HCT116 (cell line): ENCODE results near the gene RASL10A. TPM values are rescaled to one million over a fixed set of nuclear protein-coding genes. Genes with fewer than 3 reads are reported as not detected.

ENCODE experiments used
- ATAC-seq: fragments of 200-7000 bp; cut with Tn5 transposase; 2 replicates; pipeline ENCODE4 v1.9.1; 2020; ENCODE audit warnings: mild to moderate bottlenecking, moderate library complexity
- BruUV-seq: library from RNA; stranded (reverse); fragments of 400-500 nt; replicated peaks from 2 replicates; lab custom pipeline; 2021; lab: Mats Ljungman, UMichigan
- CTCF ChIA-PET: fragments of 300-600 bp; sonication (Branson Sonifier 250); formaldehyde crosslinking; loops from one replicate; lab custom pipeline; 2021; ENCODE audit warnings: antibody characterized with exemption; lab: Charles Lee
- POLR2A ChIA-PET: fragments of 300-600, 350-600 bp; sonication (Branson Sonifier 250); formaldehyde crosslinking; loops from one replicate; lab custom pipeline; 2021; ENCODE audit warnings: antibody characterized with exemption; lab: Charles Lee
- RAD21 ChIA-PET, 2 experiments: fragments of 300-600 bp; sonication (Branson Sonifier 250); formaldehyde crosslinking; loops; one replicate each; lab custom pipeline; 2023; ENCODE audit warnings: low total read pairs in 2 of 2; ENCODE audit not compliant: uncharacterized antibody in 2 of 2, unreplicated experiment in 2 of 2, low non-redundant PET in 1 of 2; lab: Charles Lee
- DNase-seq: peaks from one replicate; pipeline ENCODE4 v3.0.0-alpha.2; 2010; ENCODE audit warnings: low read depth, low spot score
- H2AFZ ChIP-seq: fragments of 200-600 bp; shearing (Covaris generic), sonication (generic); 2 replicates; pipeline ENCODE4 v1.6.1; 2017; ENCODE audit warnings: low read depth, mixed run types, mixed read lengths, antibody characterized with exemption, low read length; ENCODE audit not compliant: poor library complexity, severe bottlenecking
- H3K27ac ChIP-seq: 2 replicates; pipeline ENCODE4 v1.5.1; 2012; ENCODE audit warnings: low read depth, low read length
- H3K27me3 ChIP-seq: fragments of 200-600 bp; sonication (generic); 2 replicates; pipeline ENCODE4 v1.6.1; 2016; ENCODE audit warnings: mixed run types, low read length, mixed read lengths; ENCODE audit not compliant: insufficient read depth
- H3K36me3 ChIP-seq, 2 experiments: fragments of 200-500 bp in 1 of 2; fragments of 200-600 bp in 1 of 2; sonication (Bioruptor generic) in 1 of 2; sonication (generic) in 1 of 2; 2 replicates each; pipeline versions ENCODE4 v1.5.1 to v1.6.1; 2014 to 2016; ENCODE audit warnings: low read length in 2 of 2, inconsistent platforms in 1 of 2, mixed read lengths in 1 of 2, mixed run types in 1 of 2; ENCODE audit not compliant: insufficient read depth in 2 of 2, control insufficient read depth in 1 of 2
- H3K4me1 ChIP-seq, 2 experiments: fragments of 200-600 bp in 1 of 2; sonication (generic) in 1 of 2; 2 replicates each; pipeline versions ENCODE4 v1.5.1 to v1.6.1; 2012 to 2017; ENCODE audit warnings: low read length in 2 of 2, inconsistent platforms in 1 of 2, mild to moderate bottlenecking in 1 of 2, mixed read lengths in 1 of 2, mixed run types in 1 of 2, moderate library complexity in 1 of 2; ENCODE audit not compliant: insufficient read depth in 2 of 2, control insufficient read depth in 1 of 2
- H3K4me2 ChIP-seq: fragments of 200-600 bp; sonication (generic); 2 replicates; pipeline ENCODE4 v1.6.1; 2017; ENCODE audit warnings: mixed run types, low read length, mixed read lengths
- H3K4me3 ChIP-seq, 2 experiments: fragments of 200-600 bp in 1 of 2; sonication (generic) in 1 of 2; replicated peaks in 1 of 2; 2 replicates each; pipeline ENCODE4 v1.5.1; 2011 to 2016; ENCODE audit warnings: low read length in 2 of 2, control low read depth in 1 of 2, low read depth in 1 of 2, mild to moderate bottlenecking in 1 of 2, mixed read lengths in 1 of 2, mixed run types in 1 of 2
- H3K79me2 ChIP-seq: fragments of 200-600 bp; sonication (generic); 2 replicates; pipeline ENCODE4 v1.6.1; 2017; ENCODE audit warnings: mild to moderate bottlenecking, mixed run types, low read length, moderate library complexity, mixed read lengths; ENCODE audit not compliant: insufficient read depth
- H3K9ac ChIP-seq: fragments of 200-600 bp; sonication (generic); 2 replicates; pipeline ENCODE4 v1.6.1; 2016; ENCODE audit warnings: low read length, mixed read lengths
- H3K9me2 ChIP-seq: fragments of 200-600 bp; sonication (generic), shearing (Covaris generic); 2 replicates; pipeline ENCODE4 v1.6.1; 2017; ENCODE audit warnings: mixed run types, mild to moderate bottlenecking, moderate library complexity; ENCODE audit not compliant: insufficient read depth
- H3K9me3 ChIP-seq, 2 experiments: fragments of 200-500 bp in 1 of 2; fragments of 200-600 bp in 1 of 2; sonication (Bioruptor generic) in 1 of 2; sonication (generic) in 1 of 2; 2 replicates each; pipeline ENCODE4 v1.6.1; 2014 to 2017; ENCODE audit warnings: low read length in 2 of 2, mixed read lengths in 2 of 2, inconsistent platforms in 1 of 2, low read depth in 1 of 2, mild to moderate bottlenecking in 1 of 2, mixed run types in 1 of 2, moderate library complexity in 1 of 2; ENCODE audit not compliant: control insufficient read depth in 1 of 2, insufficient read depth in 1 of 2
- H4K20me1 ChIP-seq: fragments of 200-600 bp; sonication (generic), shearing (Covaris generic); 2 replicates; pipeline ENCODE4 v1.6.1; 2017; ENCODE audit warnings: mixed run types, mild to moderate bottlenecking, moderate library complexity; ENCODE audit not compliant: insufficient read depth
- CEBPB ChIP-seq: IDR thresholded peaks from 2 replicates; pipeline ENCODE4 v1.6.1; 2012; ENCODE audit warnings: low read depth
- EZH2 ChIP-seq: fragments of 200-600 bp; sonication (generic); IDR thresholded peaks from 2 replicates; pipeline ENCODE4 v1.6.1; 2017; ENCODE audit warnings: antibody characterized with exemption, mixed run types
- EZH2phosphoT487 ChIP-seq: fragments of 200-600 bp; IDR thresholded peaks from 2 replicates; pipeline ENCODE4 v1.6.1; 2018; ENCODE audit warnings: antibody characterized with exemption, borderline replicate concordance
- POLR2AphosphoS5 ChIP-seq: IDR thresholded peaks from 2 replicates; pipeline ENCODE4 v1.6.1; 2011; ENCODE audit warnings: mild to moderate bottlenecking, low read depth, low read length, moderate library complexity
- RAD21 ChIP-seq: IDR thresholded peaks from 2 replicates; pipeline ENCODE4 v1.6.1; 2012; ENCODE audit warnings: low read depth, mild to moderate bottlenecking
- TCF7L2 ChIP-seq: IDR thresholded peaks from 2 replicates; pipeline ENCODE4 v1.7.0; 2011; ENCODE audit warnings: borderline replicate concordance, inconsistent platforms; ENCODE audit not compliant: insufficient read depth, insufficient read length; ENCODE audit errors: extremely low read depth
- ZFX ChIP-seq: fragments of 450-650 bp; IDR thresholded peaks from 2 replicates; pipeline ENCODE4 v1.6.1; 2017
- ZNF274 ChIP-seq: fragments of 200-500 bp; sonication (Bioruptor generic); IDR thresholded peaks from 2 replicates; pipeline ENCODE4 v1.6.1; 2014; ENCODE audit warnings: mild to moderate bottlenecking, low read depth, low read length, inconsistent platforms
- intact Hi-C: fragments of 100-400 bp; cut with micrococcal nuclease; formaldehyde crosslinking; loops from 2 replicates; pipeline ENCODE4 v1.10.0; 2022
- total RNA-seq: library from RNA; stranded (reverse); gene quantifications from one replicate; pipeline ENCODE4 v1.2.1, GENCODE V29; 2021; ENCODE audit not compliant: unreplicated experiment
- TF ChIP-seq, protein P1 (sequence below): IDR thresholded peaks from 2 replicates; pipeline ENCODE4 v1.6.1; 2012
- TF ChIP-seq, protein P2 (sequence below): IDR thresholded peaks from 2 replicates; pipeline ENCODE4 v1.6.1; 2012; ENCODE audit warnings: low read depth

Gene RASL10A
- total RNA-seq, 1 experiment from 2014 or later: 0.96 TPM

- DNase-seq: peak; percentile 1
- CTCF ChIA-PET: no interaction called here
- H2AFZ ChIP-seq: no peak overlapping the region
- no peak for TF ChIP-seq RAD21
- TF ChIP-seq POLR2AphosphoS5: peak; percentile 39; the same call in 1 of the 2 replicates
- TF ChIP-seq, protein P1, sequence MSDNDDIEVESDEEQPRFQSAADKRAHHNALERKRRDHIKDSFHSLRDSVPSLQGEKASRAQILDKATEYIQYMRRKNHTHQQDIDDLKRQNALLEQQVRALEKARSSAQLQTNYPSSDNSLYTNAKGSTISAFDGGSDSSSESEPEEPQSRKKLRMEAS: 0 out of 2 replicates have a peak, but pooled peaks have one; percentile 9
- no peak for TF ChIP-seq EZH2
- peak; percentile 96 for TF ChIP-seq ZFX
- TF ChIP-seq, all 23 proteins: peak for 3
- peak overlapping the region; percentile 58 to 91 for H3K4me3 ChIP-seq
- BruUV-seq: no TSS peak
- peak overlapping the region; percentile 100 for H3K4me2 ChIP-seq
- peak; percentile 52 for ATAC-seq
- ChIA-PET RAD21 (no interaction called here), POLR2A (no interaction called here)
- peaks cover 15 to 31% of the 10 kb centered on the region in 2 experiments for H3K4me1 ChIP-seq
- peak overlapping the region; percentile 99 for H3K9ac ChIP-seq
- H3K9me3 ChIP-seq: no peaks in the 10 kb centered on the region
- intact Hi-C loops: no loop called here
- peaks cover 85% of the 10 kb centered on the region for H3K79me2 ChIP-seq
- no peaks in the 10 kb centered on the region for H3K27me3 ChIP-seq
- H3K36me3 ChIP-seq: peaks cover 43 to 67% of the 10 kb centered on the region in 2 experiments
- peak overlapping the region; percentile 91 for H3K27ac ChIP-seq
- H3K9me2 ChIP-seq: no peaks in the 10 kb centered on the region
- peaks cover 47% of the 10 kb centered on the region; the same call in 1 of the 2 replicates for H4K20me1 ChIP-seq
These were observed 46.8 kb downstream of the RASL10A start for GRCh38 chr22:29268511-29269229.

- ATAC-seq (peak; percentile 89), DNase-seq (peak; percentile 94)
- H3K4me1 ChIP-seq: peaks cover 15 to 31% of the 10 kb centered on the region in 2 experiments
- no peaks in the 10 kb centered on the region for H3K27me3 ChIP-seq
- ChIA-PET CTCF (no interaction called here), RAD21 (no interaction called here), POLR2A (no interaction called here)
- no TSS peak for BruUV-seq
- H3K79me2 ChIP-seq: peaks cover 78% of the 10 kb centered on the region
- no peaks in the 10 kb centered on the region for H3K9me2 ChIP-seq
- peak within 1 kb of the TSS; percentile 99 for H3K9ac ChIP-seq
- H3K4me2 ChIP-seq: peak within 1 kb of the TSS; percentile 100
- intact Hi-C loops: no loop called here
- peak within 1 kb of the TSS; percentile 58 to 91 for H3K4me3 ChIP-seq
- peak within 1 kb of the TSS; percentile 91 for H3K27ac ChIP-seq
- H3K9me3 ChIP-seq: no peaks in the 10 kb centered on the region
- H4K20me1 ChIP-seq: peaks cover 41% of the 10 kb centered on the region; the same call in 1 of the 2 replicates
- peaks cover 36 to 61% of the 10 kb centered on the region in 2 experiments for H3K36me3 ChIP-seq
- peak within 1 kb of the TSS; percentile 94 for H2AFZ ChIP-seq
- peak; percentile 59 for TF ChIP-seq TCF7L2
- TF ChIP-seq ZNF274: no peak
- TF ChIP-seq, protein P1: peak; percentile 82
- no peak for TF ChIP-seq CEBPB
- no peak for TF ChIP-seq EZH2
- TF ChIP-seq, protein P2, sequence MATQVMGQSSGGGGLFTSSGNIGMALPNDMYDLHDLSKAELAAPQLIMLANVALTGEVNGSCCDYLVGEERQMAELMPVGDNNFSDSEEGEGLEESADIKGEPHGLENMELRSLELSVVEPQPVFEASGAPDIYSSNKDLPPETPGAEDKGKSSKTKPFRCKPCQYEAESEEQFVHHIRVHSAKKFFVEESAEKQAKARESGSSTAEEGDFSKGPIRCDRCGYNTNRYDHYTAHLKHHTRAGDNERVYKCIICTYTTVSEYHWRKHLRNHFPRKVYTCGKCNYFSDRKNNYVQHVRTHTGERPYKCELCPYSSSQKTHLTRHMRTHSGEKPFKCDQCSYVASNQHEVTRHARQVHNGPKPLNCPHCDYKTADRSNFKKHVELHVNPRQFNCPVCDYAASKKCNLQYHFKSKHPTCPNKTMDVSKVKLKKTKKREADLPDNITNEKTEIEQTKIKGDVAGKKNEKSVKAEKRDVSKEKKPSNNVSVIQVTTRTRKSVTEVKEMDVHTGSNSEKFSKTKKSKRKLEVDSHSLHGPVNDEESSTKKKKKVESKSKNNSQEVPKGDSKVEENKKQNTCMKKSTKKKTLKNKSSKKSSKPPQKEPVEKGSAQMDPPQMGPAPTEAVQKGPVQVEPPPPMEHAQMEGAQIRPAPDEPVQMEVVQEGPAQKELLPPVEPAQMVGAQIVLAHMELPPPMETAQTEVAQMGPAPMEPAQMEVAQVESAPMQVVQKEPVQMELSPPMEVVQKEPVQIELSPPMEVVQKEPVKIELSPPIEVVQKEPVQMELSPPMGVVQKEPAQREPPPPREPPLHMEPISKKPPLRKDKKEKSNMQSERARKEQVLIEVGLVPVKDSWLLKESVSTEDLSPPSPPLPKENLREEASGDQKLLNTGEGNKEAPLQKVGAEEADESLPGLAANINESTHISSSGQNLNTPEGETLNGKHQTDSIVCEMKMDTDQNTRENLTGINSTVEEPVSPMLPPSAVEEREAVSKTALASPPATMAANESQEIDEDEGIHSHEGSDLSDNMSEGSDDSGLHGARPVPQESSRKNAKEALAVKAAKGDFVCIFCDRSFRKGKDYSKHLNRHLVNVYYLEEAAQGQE: no peak
- no peak for TF ChIP-seq EZH2phosphoT487
These were observed 47.5 kb downstream of the RASL10A start, which contains the start of the genes EWSR1 and RHBDD3 for GRCh38 chr22:29267858-29268510. Gene EWSR1, plus strand, starts transcription at chr22:29268268. Its CDS starts 69 bp downstream, at chr22:29268337. Gene RHBDD3, minus strand, starts transcription at chr22:29267981. Its CDS starts 2,355 bp downstream, at chr22:29265626.
